Embryonic facial prominence (tissue), 1 donor: ENCODE measurements around the gene ENAH.

Source experiments
- DNase-seq: peaks from one replicate; pipeline ENCODE4 v3.0.0-alpha.2; 2016; ENCODE audit errors: extremely low spot score

The ENAH gene

GRCh38 chr1:225458222-225458631 lies 194.7 kb downstream of the ENAH start:
- DNase-seq = no peak

GRCh38 chr1:225454733-225455132 lies 198.2 kb downstream of the ENAH start:
- no peak for DNase-seq

GRCh38 chr1:225453797-225454648 lies 198.9 kb downstream of the ENAH start:
- DNase-seq = no peak

GRCh38 chr1:225451840-225452515 lies 200.9 kb downstream of the ENAH start:
- no peak for DNase-seq

- DNase-seq = no peak
Measured at GRCh38 chr1:225451340-225451739, 201.6 kb downstream of the ENAH start.

GRCh38 chr1:225450491-225451191 lies 202.3 kb downstream of the ENAH start:
- no peak for DNase-seq

- no peak for DNase-seq
Measured at GRCh38 chr1:225449774-225450173, 203.1 kb downstream of the ENAH start.

GRCh38 chr1:225449261-225449660 lies 203.7 kb downstream of the ENAH start:
- DNase-seq = no peak

- no peak for DNase-seq
Measured at GRCh38 chr1:225448146-225448805, 204.6 kb downstream of the ENAH start.

GRCh38 chr1:225447650-225448089 lies 205.3 kb downstream of the ENAH start:
- DNase-seq = no peak

- no peak for DNase-seq
Measured at GRCh38 chr1:225446981-225447615, 205.8 kb downstream of the ENAH start.

- no peak for DNase-seq
Measured at GRCh38 chr1:225446595-225446960, 206.3 kb downstream of the ENAH start.

- no peak for DNase-seq
Measured at GRCh38 chr1:225445639-225446594, 207.0 kb downstream of the ENAH start.

- DNase-seq = no peak
Measured at GRCh38 chr1:225442123-225442505, 210.8 kb downstream of the ENAH start.

- DNase-seq = no peak
Measured at GRCh38 chr1:225441314-225442122, 211.4 kb downstream of the ENAH start.

GRCh38 chr1:225440380-225441221 lies 212.3 kb downstream of the ENAH start:
- DNase-seq = no peak

GRCh38 chr1:225437710-225438437 lies 215.0 kb downstream of the ENAH start:
- DNase-seq = no peak
